Common myeloid progenitor, CD34-positive (primary cell): ENCODE data around the gene BTG3.

Experiments
- CTCF ChIA-PET: fragments of 350-600 bp; sonication (Branson Sonifier 250); formaldehyde crosslinking; loops from one replicate; lab custom pipeline; 2021; ENCODE audit warnings: antibody characterized with exemption; lab: Charles Lee
- POLR2A ChIA-PET: fragments of 350-600 bp; sonication (Branson Sonifier 250); formaldehyde crosslinking; loops from one replicate; lab custom pipeline; 2021; ENCODE audit warnings: antibody characterized with exemption; lab: Charles Lee
- DNase-seq, 3 donors: peaks; one replicate each; pipeline versions ENCODE4 v3.0.0 to v3.0.0-alpha.2; 2013
- H3K27ac ChIP-seq, 2 experiments: 1 replicate in 1 of 2; 2 replicates in 1 of 2; pipeline ENCODE4 v1.7.0; 2013; ENCODE audit warnings: inconsistent platforms in 2 of 2, low read length in 2 of 2, mild to moderate bottlenecking in 2 of 2, low read depth in 1 of 2, moderate library complexity in 1 of 2; ENCODE audit not compliant: severe bottlenecking in 2 of 2, insufficient read depth in 1 of 2, poor library complexity in 1 of 2
- H3K27me3 ChIP-seq, 5 experiments: replicated peaks in 2 of 5; 1 replicate in 3 of 5; 2 replicates in 2 of 5; pipeline versions ENCODE4 v1.6.1 to v1.7.0; 2013; ENCODE audit warnings: low read length in 4 of 5, mild to moderate bottlenecking in 2 of 5, moderate library complexity in 2 of 5, inconsistent platforms in 1 of 5; ENCODE audit not compliant: insufficient read depth in 5 of 5, control insufficient read depth in 4 of 5
- H3K36me3 ChIP-seq, 4 experiments: 1 replicate in 2 of 4; 2 replicates in 2 of 4; pipeline versions ENCODE4 v1.6.1 to v1.7.0; 2013; ENCODE audit warnings: low read length in 3 of 4, control low read depth in 1 of 4, mild to moderate bottlenecking in 1 of 4; ENCODE audit not compliant: control insufficient read depth in 4 of 4, insufficient read depth in 4 of 4
- H3K4me1 ChIP-seq, 4 experiments: 1 replicate in 3 of 4; 2 replicates in 1 of 4; pipeline versions ENCODE4 v1.6.1 to v1.7.1; 2013; ENCODE audit warnings: low read length in 3 of 4, mild to moderate bottlenecking in 3 of 4, control low read depth in 1 of 4, inconsistent platforms in 1 of 4, moderate library complexity in 1 of 4; ENCODE audit not compliant: control insufficient read depth in 4 of 4, insufficient read depth in 4 of 4; ENCODE audit errors: control extremely low read depth in 1 of 4
- H3K4me3 ChIP-seq, 7 experiments: 1 replicate in 4 of 7; 2 replicates in 3 of 7; pipeline versions ENCODE4 v1.5.1 to v1.7.0; 2013; ENCODE audit warnings: mild to moderate bottlenecking in 7 of 7, low read length in 6 of 7, moderate library complexity in 6 of 7, inconsistent platforms in 2 of 7, low read depth in 2 of 7, control low read depth in 1 of 7; ENCODE audit not compliant: insufficient read depth in 4 of 7, control insufficient read depth in 1 of 7; ENCODE audit errors: extremely low read depth in 1 of 7
- H3K9me3 ChIP-seq, 5 experiments: 1 replicate in 4 of 5; 2 replicates in 1 of 5; pipeline versions ENCODE4 v1.6.1 to v1.7.1; 2013; ENCODE audit warnings: low read length in 4 of 5, mild to moderate bottlenecking in 2 of 5, inconsistent platforms in 1 of 5, low read depth in 1 of 5, moderate library complexity in 1 of 5; ENCODE audit not compliant: control insufficient read depth in 4 of 5, insufficient read depth in 2 of 5; ENCODE audit errors: control extremely low read depth in 1 of 5
- WGBS: methylation state at CpG from one replicate; pipeline ENCODE4 v1.1.5; 2013; ENCODE audit not compliant: insufficient coverage; 5-methylcytosine and 5-hydroxymethylcytosine counted together

Gene BTG3

DNA sequence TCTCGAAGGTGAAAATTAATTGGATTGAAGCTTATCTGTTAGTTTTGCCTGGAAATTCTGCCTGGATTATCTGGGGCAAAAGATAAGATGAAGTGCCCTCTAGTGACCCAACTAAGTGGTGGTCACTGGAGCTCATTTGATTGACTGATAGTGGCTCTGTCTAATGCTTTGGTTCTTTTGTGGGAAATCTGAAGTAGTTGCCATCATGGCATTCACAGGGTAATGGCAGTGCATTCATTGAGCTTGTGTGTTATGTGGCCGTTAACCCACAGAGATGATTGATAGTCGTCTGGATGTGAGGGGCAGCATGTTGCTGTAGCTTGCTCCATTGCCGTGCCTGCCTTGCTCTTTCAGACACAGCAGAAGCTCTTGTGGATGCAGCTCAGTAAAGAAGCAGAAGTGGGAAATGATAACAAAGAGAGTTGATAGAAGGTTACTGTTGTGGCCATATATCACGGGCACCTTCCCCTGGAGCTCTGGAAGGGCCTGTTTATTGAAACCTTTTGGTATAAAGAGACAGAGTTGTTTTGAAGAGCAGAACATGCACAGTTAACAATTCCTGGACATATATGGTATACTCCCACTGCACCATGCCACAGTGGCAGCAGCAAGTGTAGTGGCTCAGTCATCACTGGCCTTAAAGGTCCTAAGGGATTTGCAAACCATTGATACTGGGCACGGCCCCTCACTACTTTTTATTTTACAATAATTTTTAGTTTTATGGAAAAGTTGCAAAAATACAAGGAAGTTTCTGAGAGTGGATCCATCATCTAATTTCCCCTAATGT is 57.8 kb downstream of the BTG3 start:
- peak overlapping the region in 1 of 7 experiments; percentile 37 for H3K4me3 ChIP-seq
- no peak overlapping the region for H3K27ac ChIP-seq
- POLR2A ChIA-PET: no interaction called here
- peaks cover 0 to 3% (median 0%) of the 10 kb centered on the region in 4 experiments for H3K36me3 ChIP-seq
- CTCF ChIA-PET: interaction anchor here (0.6 to 1.7 kb wide), 6 partner anchors 13 to 1682 kb away, joined by 3 to 8 read pairs (median 4); no protein-coding TSS in a partner anchor
- H3K9me3 ChIP-seq: no peaks in the 10 kb centered on the region
- WGBS: 13% methylated on average over 3 of the region's 6 CpGs
- peaks cover 0 to 6% (median 2%) of the 10 kb centered on the region in 4 experiments for H3K4me1 ChIP-seq
- no peaks in the 10 kb centered on the region for H3K27me3 ChIP-seq
- DNase-seq: peak; percentile 50 to 92 (median 82)

DNA sequence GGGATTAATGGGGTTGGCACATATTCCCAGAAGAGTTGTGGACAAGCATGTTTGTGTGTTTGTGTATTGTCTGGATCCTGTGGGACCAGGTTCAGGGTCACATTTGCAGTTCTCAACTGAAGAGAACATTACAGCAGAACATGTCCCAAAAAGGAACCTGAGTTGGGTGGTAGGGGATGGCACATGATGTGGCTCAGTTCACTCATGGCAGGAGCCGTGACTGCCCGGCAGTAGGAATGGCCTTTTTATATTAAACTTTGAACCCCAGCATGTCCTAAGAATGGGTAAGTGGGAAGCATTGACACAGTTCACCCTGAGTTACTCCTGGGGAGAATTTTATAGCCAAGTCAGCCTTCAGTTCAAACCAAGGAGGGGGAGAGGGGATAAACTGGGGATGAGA is 58.6 kb downstream of the BTG3 start:
- POLR2A ChIA-PET: no interaction called here
- 79% methylated on average over 2 of the region's 2 CpGs for WGBS
- no peaks in the 10 kb centered on the region for H3K9me3 ChIP-seq
- peaks cover 0 to 6% (median 2%) of the 10 kb centered on the region in 4 experiments for H3K4me1 ChIP-seq
- CTCF ChIA-PET: interaction anchor here (1.4 to 1.7 kb wide), 2 partner anchors 31 to 167 kb away, joined by 5 to 8 read pairs; no protein-coding TSS in a partner anchor
- no peak overlapping the region for H3K27ac ChIP-seq
- DNase-seq: no peak
- H3K36me3 ChIP-seq: peaks cover 0 to 3% (median 0%) of the 10 kb centered on the region in 4 experiments
- no peaks in the 10 kb centered on the region for H3K27me3 ChIP-seq
- H3K4me3 ChIP-seq: no peak overlapping the region

DNA sequence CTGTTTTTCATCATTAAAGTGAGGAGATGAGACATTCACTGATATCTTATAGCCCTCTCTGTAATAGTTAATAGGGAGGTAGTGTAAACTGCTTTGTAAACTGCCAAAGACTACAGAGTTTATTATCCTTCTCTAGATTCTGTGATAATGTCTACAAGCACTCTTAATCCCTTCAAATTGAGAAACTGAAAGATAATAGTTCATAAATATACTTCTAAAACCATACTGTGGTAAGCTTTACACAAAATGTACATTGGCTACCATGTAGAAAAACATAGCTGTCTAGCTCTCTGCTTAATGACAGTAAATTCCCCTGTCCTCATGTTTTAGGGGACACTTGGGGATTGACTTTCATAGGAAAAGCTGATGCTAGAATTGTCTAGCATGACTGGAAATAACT is 60.3 kb downstream of the BTG3 start:
- Histone ChIP-seq H3K36me3 (peaks cover 0 to 3% (median 0%) of the 10 kb centered on the region in 4 experiments), H3K4me3 (no peak overlapping the region), H3K4me1 (peaks cover 0 to 6% (median 2%) of the 10 kb centered on the region in 4 experiments), H3K27me3 (no peaks in the 10 kb centered on the region), H3K9me3 (no peaks in the 10 kb centered on the region), H3K27ac (no peak overlapping the region)
- CTCF ChIA-PET: no interaction called here
- POLR2A ChIA-PET: no interaction called here
- no peak for DNase-seq

DNA sequence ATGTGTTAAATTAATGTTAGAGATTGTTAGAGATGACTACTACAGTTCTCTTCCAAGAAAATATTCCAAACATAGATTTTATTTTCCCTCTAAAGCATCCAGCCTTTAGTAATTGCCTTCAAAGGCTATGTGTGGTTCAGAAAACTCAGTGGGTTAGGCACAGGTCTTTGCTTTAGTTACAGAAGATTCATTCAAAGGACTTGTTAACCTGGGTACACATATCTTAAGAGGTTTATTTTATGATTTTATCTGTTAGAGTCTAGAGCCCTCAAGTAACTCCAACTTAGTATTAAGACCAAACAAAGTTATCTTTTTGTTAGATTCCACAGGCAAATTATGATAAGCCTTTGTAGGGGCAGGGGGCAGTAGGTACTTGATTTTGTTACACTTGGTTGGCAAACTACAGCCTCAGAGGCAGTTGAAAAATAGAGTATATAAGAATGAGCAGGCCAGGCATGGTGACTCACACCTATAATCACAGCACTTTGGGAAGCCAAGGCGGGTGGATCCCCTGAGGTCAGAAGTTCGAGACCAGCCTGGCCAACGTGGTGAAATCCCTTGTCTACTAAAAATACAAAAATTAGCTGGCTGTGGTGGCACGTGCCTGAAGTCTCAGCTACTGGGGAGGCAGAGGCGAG is 61.9 kb downstream of the BTG3 start:
- H3K4me3 ChIP-seq: no peak overlapping the region
- peaks cover 0 to 3% (median 0%) of the 10 kb centered on the region in 4 experiments for H3K36me3 ChIP-seq
- no peaks in the 10 kb centered on the region for H3K9me3 ChIP-seq
- ChIA-PET POLR2A (no interaction called here), CTCF (no interaction called here)
- no peak for DNase-seq
- H3K27me3 ChIP-seq: no peaks in the 10 kb centered on the region
- 100% methylated on average over 4 of the region's 5 CpGs for WGBS
- H3K27ac ChIP-seq: no peak overlapping the region
- peaks cover 0 to 6% (median 2%) of the 10 kb centered on the region in 4 experiments for H3K4me1 ChIP-seq

DNA sequence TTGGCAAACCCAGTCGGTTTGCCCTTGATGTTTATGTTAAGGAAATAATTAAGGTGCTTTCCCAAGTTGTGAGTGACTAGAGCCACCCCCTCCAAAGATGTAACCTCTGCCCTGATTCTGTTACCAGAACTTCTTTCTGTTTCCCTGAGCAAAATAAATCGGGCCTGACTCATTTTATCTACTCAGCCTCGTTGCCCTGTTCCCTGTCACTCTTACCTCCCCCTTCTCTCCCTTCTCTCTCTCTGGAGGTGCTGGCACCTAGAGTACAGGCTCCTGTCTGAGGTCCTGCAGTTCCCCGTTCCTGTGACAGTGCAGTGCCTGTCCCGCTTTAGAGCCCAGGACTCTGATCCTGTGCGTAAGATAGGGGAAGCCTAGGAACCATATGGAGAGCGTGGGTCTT is 64.4 kb downstream of the BTG3 start:
- Histone ChIP-seq H3K4me1 (no peaks in the 10 kb centered on the region), H3K27ac (no peak overlapping the region), H3K4me3 (no peak overlapping the region), H3K27me3 (no peaks in the 10 kb centered on the region), H3K9me3 (no peaks in the 10 kb centered on the region), H3K36me3 (peaks cover 0 to 3% (median 0%) of the 10 kb centered on the region in 4 experiments)
- DNase-seq: no peak
- WGBS: 96% methylated on average over 6 of the region's 7 CpGs
- POLR2A ChIA-PET: no interaction called here
- CTCF ChIA-PET: interaction anchor here (1.3 to 1.7 kb wide), 2 partner anchors 10 to 37 kb away, joined by 3 to 9 read pairs; no protein-coding TSS in a partner anchor

DNA sequence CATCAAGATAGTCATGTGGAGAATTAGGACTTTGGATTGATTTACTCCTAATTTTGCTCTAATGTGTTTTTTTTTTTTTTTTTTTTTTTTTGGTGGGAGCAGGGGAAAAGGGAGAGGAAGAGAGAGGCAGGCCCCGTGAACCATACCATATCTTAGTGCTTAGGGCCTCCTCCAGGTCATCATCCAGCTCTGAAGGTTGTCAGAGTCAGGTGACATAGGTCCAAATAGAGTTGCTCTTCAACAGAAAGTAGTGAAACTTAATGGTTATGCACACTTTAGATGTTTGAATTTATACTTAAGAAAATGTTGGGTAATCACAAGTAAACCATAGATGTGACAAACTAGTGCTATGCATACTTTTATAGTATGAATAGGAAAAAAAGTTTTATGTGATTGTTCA is 67.7 kb downstream of the BTG3 start:
- Histone ChIP-seq H3K4me3 (no peak overlapping the region), H3K27me3 (no peaks in the 10 kb centered on the region), H3K27ac (no peak overlapping the region), H3K4me1 (no peaks in the 10 kb centered on the region), H3K9me3 (no peaks in the 10 kb centered on the region), H3K36me3 (no peaks in the 10 kb centered on the region)
- ChIA-PET POLR2A (no interaction called here), CTCF (no interaction called here)
- WGBS: no CpG with 5 or more reads among the region's 1 CpG
- no peak for DNase-seq
